Tongue (tissue), 2 donors: ENCODE data around the gene AFAP1L2. TPM values are rescaled to one million over a fixed set of nuclear protein-coding genes. Genes with fewer than 3 reads are reported as not detected.
A peak's percentile ranks its signal among the peaks of the same experiment; 100 is the strongest.

Experiments used
- DNase-seq: peaks from one replicate; pipeline ENCODE4 v3.0.0-alpha.2; 2015
- total RNA-seq: library from RNA; depleted of rRNA; stranded (reverse); fragments of >200 nt; gene quantifications from one replicate; pipeline ENCODE4 v1.2.3, GENCODE V29; 2014

AFAP1L2 gene
- total RNA-seq, 1 donor from 2014 or later, result 55.0 TPM

DNA sequence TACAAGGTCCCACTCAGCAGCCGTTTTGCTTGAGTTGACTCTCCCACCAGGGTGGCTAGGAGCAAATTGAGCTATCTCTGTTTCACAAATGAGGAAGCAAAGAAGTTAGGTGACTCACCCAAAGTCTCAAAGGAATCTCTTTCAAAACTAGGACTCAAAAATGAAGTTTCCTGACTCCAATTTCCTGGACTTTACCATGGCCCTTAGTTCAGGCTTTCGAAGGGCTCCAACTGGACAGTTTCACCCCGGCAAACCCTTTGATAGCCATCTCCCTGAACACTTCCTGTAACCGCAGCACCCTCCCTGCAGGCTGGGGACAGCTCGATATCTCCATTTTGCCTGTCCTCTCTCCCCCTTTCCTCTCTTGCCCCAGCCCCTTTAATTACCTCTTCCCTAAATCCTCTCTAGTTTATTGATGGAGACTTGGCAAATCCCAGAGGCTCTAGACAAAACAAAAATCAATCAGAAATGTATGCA, 4.7 kb upstream of the AFAP1L2 start:
- no peak for DNase-seq

DNA sequence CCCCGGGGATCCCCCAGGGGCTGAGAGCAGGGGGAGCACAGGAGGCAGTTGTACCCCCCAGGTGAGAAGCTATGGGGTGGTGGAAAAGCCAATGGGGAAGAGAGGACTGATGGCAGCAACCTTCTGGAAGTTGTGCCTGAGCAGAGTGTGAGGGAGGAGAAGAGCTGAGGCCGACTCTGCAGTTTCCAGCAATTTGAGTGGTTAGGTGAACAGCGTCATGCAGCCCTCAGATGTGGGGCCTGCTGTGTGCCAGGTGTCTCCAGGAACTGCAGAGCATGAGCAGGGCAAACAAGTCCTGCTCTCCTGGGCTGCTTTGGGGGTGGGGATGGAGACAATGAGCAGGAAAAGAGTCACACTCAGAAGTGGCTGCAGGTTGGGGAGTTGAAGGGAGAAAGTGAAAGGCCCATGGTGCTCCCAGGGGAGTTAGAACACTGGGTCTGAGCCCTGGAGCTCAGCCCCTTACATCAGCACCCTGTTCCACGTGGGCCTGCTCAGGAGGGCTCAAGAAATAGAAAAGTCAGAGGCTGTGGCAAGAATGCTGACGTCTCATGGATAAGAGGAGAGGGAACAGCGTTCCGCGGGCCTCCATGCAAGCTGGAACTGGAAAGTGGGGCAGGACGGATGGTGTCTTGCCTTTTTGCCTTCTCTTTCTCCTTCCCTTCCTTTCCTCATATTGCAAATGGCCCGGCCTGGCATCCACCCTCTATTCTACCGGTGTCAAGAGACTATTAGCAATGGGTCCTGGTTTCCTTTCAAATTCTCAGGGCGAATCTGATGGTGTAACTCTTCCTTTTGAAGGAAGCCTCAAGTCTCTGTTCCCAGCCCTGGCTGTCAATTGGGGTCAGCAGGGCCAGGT, 4.0 kb upstream of the AFAP1L2 start:
- no peak for DNase-seq

DNA sequence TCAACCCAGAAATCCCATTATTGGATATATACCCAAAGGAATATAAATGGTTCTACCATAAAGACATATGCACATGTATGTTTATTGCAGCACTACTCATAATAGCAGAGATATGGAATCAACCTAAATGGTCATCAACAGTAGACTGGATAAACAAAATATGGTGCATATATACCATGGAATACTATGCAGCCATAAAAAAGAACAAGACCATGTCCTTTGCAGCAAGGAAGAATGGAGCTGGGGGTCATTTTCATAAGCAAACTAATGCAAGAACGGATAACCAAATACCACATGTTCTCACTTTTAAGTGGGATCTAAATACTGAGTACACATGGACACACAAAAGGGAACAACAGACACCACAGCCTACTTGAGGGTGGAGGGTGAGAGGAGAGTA, 2.2 kb upstream of the AFAP1L2 start:
- DNase-seq, result no peak

DNA sequence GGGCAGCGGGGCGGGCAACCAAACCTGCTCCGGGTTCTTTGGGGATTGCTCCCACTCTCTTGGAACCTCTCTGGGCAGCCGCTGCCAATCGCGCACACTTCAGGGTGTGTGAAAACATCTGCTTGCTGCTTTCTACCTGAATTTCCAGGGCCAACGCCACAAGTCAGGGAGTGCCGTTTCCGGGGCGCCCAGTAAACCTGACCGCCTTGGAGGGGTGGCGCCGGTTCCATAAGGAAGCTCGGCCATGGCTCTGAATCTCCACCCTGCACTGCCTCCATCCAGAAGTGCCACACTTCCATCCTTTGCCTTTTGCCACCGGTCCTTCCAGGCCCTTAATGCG, 679 bp upstream of the AFAP1L2 start:
- no peak for DNase-seq

DNA sequence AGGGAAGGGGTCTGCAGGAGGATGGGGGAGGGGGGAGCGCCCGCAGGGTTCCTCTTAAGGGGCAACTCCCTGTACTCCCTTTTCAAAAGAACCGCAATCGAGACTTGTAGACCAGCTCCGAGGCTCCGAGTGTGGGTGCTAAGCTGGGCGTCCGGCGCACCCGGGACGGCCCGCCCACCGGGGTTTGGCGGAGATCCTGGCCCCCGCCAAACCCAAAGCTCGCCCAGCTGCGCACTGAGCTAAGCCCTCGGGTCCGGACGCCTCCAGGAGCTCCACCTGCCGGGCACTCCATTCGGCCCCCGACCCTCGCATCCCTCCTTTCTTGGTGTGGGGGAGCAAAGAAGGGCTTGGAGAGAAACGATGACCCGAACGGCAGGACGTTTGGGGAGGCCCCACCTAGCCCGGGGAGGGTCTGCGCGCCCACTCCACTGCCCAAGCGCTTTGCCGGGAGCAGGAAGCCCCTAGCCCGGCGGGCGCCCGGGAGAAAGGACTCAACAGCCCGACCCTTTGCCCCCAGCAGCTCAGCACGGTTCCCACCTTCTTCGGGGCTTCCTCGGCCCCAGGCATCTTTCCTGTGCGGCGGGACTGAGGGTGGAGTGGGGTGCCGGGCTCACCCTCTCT, 651 bp downstream of the AFAP1L2 start:
- DNase-seq, result peak; percentile 87

DNA sequence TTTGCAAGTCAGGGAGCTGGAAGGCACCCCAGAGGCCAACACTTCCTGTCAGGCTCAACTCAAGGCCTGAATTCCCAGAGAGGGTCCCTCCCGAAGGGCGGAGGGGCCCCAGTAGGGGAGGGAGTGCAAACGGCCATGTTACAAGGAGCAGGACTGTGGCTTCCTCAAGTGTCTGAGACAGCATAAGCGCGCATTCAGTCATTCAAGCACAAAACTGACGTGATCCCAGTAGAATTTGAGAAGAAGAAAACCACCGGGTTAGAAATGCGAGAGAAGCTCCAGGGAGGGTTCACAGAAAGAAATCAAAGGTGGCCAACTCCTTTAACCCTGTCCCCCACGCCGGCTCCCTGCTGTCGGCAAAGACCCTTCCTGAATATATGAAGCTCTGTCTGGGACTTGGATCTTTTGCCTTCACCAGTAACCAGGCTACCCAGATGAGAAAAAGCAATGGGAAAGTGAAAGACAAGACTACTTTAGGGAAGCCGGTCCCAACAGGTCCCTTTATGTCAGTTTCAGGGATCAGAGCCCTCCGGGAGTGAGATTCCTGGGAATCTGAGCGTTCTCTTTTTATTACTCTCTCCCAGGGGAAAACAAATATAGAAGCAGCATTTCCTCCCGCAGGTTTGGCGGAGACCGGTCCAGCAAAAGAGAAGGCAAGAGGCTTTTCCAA, 1.3 kb downstream of the AFAP1L2 start:
- DNase-seq, result peak; percentile 62

DNA sequence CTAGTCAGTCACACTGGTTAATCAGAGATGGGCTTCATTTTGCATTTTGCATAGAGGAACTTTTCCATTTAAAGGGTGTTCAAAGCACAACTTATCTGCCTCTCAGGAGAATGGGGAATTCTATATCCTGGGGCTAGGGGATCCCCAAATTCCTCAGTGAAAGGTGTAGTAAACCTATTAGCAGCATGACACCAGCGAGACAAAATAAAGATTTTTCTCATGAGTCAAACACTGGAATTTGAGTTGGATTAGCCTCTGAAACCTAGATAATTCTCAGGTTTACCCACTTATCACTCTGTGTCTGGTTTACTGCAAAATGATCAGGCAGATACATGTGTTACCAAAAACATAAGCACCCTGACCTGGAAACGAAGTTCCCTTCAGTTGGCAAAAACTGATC, 2.1 kb downstream of the AFAP1L2 start:
- no peak for DNase-seq

DNA sequence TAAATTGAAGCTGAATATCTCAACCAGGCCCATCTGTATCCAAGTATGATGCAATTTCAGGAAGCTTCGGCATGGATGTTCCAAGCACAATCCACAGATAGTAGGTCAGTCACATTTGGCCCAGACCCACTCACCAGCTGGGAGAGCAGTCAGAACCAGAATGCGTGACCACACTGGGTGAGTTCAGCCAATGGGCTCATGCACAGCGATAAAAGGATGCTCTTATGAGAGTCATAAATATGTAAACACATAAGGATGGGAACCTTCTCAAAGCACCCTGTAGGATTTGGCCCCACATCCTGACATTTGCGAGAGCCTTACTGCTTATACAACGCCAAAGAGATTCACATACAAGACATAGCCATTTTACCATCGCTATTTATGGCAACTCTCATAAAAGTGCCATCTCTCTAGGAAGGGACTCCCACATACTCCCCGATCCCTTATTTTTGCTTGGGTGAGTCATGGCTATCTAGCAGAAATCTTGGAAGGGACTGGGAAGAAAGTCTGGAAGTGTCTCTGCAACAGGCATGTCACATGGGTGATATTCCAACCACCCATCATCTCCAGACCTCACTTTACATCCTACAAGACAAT, 3.0 kb downstream of the AFAP1L2 start:
- peak; percentile 82 for DNase-seq

DNA sequence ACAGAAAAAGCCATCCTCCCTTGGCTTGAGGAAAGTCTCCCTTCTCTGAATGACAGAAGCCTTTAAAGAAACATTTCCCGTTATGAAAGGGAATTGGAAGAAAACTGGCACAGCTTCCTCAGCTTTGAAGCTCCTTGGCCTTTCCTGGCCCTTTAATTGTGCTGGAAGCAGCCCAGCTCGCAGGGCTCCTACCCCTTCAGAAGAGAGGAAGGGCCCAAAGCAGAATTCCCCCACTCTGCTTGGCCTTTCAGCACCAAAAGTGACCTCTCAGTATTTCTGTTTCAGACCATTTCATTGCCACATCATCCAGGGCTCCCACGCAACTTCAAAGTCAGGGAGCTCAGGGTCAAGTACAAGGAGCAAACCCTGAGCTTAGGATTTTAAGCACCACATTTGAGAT, 4.2 kb downstream of the AFAP1L2 start:
- no peak for DNase-seq

DNA sequence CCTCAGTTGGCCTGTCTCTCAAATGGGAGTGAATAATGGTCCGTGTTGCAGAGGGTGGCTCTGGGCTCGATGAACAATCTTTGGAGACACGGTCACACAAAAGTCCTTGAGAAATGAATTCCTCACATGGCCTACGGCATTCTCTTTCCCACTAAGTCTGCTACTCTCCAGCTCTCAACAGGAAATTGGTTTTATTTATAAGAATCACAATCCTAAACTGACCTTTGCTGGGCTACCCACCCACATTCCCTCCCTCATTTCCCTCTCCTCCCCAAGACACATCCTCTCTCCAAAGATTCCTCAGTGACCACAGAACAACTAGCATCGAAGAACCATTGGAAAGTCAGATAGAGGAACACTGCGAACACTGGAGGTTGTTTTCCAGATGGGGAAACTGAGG, 4.7 kb downstream of the AFAP1L2 start:
- DNase-seq, result no peak

DNA sequence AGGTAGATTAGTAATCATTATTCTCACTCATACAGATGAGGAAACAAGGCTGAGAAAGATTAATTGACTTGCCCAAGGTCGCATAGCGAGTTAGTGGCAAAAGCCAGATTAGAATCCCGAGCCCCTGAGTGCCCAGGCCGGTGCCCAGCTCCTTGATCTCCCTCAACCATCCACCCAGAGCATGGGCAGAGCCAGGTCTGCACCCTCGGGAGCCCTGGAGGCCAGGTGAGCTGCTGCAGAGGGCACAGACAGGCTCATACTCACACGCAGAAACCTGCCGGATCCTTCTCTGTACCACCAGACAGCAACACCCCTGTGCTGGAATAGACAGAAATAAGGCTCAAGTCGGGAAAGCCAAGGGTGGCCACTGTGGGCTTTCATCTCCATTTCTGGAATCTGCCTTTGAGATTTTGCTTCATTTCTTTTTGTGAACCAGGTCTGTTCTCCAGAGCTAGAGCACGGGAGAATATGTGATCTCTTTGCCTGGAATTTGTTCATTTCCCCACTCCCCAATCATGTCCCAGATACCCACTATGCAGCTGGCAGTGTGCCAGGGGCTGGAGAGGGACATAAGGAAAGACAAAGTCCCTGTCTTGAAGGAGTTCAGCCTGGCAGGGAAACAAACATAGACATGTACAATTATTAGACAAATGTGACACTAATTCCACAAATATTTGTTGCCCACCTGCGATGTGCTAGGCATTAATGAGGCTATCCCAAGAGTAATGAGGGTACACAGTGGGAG, 5.5 kb downstream of the AFAP1L2 start:
- no peak for DNase-seq

DNA sequence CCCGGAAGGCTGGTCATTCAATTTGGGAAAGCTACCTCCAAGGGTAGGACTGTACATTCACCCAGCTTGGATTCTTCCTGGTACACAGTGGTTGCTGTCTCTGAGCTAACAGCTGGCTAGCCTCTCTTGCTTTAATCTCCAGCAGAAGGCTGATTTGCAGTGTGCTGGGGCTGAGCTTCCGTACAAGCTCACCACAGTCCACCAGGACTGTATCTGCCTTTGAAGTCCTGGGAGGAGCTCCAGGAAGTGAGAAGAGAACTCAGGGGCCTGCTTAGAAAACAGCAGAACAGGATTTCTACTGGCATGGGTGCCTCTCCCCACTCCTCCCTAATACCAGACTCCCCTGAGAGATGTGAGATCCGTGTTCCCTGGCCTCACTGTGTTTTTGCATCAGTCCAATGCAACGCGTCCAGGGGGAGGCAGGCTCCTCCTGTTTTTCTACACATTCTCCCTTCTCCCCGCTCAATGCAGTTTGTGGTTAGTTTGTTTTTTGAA, 6.6 kb downstream of the AFAP1L2 start:
- peak; percentile 62 for DNase-seq

DNA sequence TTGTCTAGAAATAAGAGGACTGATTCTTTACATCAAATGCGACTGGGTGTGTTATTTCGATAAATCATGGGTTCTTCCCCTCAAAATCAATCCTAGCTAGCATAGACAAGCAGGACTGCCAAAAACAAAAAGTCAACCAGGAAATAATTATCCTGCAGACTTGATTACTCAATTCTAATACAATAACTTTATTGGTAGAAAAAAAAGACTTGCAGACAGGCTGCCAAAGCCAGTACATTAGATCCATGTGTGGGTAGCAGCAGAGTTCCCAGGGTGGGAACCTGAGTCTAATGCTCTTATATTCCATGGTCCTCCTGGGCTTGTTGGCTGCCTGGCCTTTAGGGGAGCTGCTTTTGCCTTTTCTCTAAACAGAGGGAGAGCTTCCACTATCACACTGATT, 7.8 kb downstream of the AFAP1L2 start:
- DNase-seq, result no peak

DNA sequence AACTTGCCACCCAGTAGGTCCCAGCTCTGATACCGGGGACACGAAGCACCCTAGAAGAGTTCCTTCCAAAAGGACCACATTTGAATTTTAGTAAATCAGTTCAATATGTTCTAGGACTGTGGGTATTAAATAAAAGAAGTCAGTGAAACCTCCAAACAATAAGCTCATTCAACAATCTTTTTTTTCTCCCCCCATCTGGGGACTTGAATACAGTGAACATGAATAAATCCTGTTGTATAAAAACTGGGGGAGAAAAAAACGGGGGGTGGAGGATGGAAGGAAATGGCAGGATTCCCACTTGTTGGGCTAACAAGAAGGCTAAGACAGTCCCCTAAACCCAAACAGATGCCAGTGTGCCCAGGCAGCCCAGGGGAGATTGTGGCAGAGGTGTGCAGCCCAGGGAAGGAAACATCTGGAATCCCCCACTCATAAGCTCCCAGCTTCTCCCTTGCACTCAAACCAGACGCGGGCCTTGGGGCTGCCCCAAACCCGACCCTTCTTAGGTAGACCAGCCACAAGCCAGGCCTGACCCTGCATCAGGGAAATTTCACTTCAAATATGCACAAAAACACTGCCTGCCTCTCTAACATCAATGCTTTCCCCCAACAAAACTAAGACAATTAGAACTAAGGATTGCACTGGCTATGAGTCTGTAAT, 8.8 kb downstream of the AFAP1L2 start:
- DNase-seq, result no peak

DNA sequence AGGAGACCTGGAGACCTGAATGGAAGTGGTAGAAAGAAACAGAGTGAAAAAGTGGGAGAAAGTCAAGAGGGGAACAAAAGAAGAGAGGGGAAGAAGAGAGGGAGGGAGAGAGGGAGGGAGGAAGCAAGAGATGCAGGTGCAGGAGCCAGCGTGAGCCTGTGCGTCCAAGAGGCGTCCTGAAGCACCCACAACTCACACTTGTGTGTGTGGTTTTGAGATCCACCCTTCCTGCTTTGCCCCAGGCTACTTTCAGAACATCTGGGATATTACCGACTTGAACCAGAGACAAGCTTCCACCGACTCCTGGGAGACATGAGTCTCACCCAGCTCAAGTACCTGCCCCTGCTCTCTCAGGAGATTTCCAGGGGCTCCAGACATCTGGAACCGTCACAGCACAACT, 9.8 kb downstream of the AFAP1L2 start:
- DNase-seq, result no peak

DNA sequence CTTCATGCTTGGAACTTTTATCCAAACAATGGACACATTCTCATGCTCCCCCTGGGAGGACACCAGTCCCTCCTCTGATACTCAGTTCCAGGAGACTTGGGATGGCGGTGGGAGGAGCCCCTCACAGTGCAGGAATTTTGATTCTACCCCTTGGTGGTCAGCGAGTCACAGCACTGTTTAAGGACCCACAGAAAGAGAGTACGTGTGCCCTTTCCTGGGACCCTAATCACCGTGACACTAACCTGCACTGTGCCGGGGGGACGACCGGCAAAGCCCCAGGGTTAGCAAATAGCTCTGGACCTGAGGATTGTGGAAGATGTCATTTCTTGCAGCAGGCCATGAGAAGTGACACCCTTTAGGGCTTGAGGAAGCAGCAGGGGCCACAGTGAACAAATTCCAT, 10.4 kb downstream of the AFAP1L2 start:
- no peak for DNase-seq

DNA sequence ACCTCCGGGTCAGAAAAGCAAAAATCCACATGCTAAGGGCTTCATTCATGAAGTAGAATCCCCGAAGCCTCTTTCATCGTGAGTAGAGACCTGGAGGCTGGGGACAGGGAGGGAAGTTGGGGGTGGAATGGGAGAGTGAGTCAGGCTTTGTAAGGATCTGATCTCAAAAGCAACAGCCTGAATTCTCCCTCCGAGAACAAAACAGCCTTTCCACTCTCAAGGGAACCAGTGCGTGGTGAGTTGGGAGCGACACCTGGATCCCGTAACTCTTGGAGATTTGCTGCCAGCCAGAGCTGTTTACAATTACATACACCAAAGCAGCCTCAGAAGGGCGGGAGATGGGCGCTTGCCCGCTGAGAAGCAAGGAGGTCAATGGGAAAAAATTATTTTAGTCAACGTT, 10.8 kb downstream of the AFAP1L2 start:
- no peak for DNase-seq

DNA sequence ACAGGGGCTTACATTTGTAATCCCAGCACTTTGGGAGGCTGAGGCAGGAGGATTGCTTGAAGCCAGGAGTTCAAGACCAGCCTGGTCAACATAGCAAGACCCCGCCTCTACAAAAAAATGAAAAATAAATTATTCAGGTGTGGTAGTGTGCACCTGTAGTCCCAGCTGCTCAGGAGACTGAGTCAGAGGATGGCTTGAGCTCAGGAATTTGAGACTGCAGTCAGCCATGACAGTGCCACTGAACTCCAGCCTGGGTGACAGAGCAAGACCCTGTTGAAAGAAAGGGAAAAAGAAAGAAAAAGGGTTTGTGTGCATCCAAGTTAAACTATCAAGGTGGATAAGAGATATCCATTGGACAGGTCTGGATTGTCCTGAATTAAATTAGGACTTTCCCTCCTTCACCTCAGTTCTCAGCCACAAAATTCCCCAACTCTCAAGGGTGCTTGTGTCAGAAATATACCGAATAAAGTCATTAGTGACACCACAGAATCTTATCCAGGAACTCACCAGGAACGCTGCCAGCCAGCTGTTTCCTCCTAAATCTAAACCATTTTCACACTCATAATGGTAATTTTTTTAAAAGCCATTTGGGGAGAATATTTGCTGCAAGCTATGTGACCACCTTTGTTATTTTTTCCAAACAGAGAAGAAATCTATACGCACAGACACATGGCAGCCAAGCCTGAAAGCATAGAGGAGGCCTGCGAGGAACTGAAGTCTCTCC, 12.0 kb downstream of the AFAP1L2 start:
- DNase-seq, result peak; percentile 76

DNA sequence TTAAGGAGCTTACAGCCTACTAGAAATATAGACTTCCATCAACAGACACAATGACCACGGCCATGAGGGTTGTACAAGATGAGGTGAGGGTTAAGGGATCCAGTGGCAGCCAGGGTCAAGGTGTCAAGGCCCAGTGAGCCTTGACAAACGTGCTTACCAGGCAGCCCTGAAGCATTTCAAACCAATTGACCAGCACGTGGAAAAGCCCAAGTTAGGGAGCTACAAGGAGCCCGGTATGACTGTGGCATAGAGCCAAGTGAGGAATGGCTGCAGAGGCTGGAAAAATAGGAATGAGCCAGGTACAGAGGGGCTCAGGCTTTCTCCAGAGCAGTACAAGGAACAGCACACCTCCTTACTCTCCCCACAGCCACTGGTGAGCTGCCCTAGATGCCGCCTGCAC, 12.7 kb downstream of the AFAP1L2 start:
- no peak for DNase-seq

DNA sequence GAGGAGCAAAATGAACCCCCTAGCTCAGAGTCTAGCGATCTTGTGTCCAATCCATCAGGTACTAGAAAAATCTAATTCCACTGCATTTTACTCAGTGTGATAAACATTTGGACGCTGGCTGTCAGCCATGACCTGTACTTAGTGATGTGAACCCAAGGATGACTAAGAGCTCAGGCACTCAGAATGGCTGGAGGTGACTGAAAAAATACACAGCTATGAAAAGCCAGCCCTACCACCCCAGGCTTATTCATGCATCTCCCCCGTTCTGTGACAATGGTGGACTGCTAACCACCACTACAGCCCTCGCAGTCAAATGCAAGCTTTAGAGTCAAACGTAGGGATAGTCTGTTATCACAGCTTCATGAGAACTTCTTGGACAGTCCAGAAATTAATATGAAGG, 14.9 kb downstream of the AFAP1L2 start:
- DNase-seq, result no peak

DNA sequence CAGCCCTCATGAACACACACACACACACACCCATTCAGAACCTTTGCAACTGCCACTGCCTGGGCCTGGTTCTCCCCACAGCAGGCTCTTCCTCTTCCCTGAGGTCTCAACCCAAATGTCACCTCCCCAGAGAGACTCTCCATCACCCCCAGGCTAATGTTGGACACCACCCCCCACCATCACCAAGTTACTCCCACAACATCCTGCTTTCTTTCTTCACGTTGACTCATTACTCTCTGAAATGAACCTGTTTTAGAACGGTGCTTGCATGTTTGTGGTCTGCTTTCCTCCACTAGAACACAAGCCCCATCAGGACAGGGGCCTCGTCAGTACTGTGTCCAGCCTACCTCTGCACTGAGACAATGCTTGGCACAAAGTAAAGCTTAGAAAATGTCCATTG, 16.0 kb downstream of the AFAP1L2 start:
- DNase-seq, result no peak
